NCI-H2196 treated with DMSO at 0.1 percent for 48 hours (cell line): ENCODE measurements around the gene LEMD1.
"Not testable (repeated sequence)": the region's sequence is repeated elsewhere in the genome, so short reads cannot be mapped to it uniquely, and the experiment has no call there.

Experiments used
- DNase-seq: peaks from one replicate; lab custom pipeline; 2025; ENCODE audit not compliant: unreplicated experiment; lab: John Stamatoyannopoulos, UW

LEMD1 gene

DNA sequence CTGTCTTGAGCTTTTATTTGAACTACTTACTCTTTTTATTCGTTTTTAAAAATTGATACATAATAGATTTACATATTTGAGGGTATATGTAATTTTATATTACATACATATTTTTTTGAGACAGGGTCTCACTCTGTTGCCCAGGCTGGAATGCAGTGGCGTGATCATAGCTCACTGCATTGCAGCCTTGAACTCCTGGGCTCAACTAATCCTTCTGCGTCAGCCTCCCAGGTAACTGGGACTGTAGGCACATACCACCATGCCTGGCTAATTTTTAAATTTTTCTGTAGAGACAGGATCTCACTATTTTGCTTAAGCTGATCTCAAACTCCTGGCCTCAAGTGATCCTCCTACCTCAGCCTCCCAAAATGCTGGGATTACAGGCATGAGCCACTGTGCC lies 38.9 kb downstream of the LEMD1 start:
- DNase-seq = not testable (repeated sequence)

DNA sequence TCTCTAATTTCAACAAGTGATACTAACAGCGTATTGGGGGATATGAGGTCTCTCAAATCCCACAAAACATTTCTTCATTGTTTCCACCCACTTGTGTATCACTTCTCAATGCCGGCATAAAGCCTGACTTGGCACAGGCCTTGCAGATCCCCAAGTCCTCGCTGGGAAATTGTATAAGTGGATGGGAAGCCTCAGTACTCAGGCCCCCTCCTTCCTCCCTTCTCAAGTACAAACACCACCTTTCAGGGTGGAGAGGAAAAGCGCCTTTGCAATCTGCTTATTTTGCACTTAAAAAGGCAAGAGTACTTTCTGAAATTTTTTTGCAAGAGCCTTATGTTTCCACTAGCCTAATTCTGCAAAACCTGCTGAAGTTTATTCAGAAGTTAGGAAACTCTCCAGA lies 39.3 kb downstream of the LEMD1 start:
- no peak for DNase-seq

DNA sequence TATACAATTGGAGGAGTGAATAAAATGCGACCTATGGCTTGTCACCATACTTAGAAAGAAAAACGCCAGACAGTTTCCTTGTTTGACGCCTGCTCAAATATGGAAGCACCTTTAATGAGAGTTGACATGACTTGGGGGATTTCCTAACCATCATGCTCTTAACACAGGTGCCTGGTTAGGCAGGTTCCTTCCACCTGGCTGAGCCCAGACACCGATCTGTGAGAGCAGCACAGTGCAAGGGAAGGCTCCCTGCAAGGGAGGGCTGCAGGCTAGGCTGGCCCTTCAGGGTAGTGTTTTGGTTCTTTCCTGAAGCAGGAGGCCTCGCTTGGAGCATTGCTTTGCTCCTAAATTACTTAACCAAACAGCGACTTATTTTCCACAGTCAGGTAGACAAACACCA lies 40.6 kb downstream of the LEMD1 start:
- DNase-seq = no peak

DNA sequence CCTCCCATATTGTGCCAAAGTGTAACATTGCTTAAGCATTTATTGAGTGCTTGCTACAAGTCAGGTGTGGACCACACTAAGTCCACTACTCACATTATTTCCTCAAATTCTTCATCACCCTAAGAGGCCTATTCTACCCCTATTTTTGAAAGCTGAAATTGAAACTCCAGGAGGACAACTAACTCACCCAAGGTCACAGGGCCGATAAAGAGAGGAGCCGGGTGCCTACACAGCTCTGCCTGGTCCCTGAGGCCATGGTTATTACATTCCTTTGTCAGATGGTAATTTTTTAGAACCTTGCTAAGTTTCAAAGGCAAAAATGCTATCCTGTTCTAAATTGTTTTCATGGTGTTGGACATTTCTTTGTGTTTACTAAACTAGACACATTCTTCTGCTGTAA lies 41.0 kb downstream of the LEMD1 start:
- no peak for DNase-seq

DNA sequence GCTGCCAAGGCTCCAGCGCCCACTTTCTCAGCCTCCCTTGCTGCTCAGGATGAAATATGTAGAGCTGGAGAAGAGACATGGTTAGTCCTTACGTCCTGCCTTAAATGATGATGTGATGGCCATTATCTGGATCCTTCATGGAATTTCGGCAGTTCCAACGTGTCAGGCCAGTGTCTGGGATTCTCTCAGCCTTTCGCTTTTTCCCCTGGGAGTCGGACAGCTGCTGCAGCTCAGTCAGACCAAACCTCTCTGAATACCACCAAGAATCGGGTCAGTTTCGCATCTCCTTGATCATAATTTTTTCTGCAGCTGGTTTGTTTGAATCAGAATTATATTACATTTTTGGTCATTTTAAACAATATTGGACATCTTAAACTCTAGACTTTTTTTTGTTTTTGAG lies 42.8 kb downstream of the LEMD1 start:
- DNase-seq = no peak

DNA sequence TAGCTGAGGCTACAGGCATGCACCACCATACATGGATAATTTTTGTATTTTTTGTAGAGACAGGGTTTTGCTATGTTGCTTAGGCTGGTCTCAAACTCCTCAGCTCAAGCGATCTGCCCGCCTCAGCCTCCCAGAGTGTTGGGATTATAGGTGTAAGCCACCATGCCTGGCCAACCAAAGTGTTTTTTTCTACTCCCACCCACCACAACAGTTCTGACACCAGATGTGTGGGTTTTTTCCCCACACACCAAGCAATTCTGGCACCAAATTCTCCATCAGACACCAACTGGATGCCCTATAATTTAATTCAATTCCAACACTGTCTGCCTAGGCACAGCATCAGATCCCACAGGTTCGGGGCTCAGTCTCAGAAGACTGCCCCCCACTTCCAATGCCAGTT lies 44.5 kb downstream of the LEMD1 start:
- no peak for DNase-seq

DNA sequence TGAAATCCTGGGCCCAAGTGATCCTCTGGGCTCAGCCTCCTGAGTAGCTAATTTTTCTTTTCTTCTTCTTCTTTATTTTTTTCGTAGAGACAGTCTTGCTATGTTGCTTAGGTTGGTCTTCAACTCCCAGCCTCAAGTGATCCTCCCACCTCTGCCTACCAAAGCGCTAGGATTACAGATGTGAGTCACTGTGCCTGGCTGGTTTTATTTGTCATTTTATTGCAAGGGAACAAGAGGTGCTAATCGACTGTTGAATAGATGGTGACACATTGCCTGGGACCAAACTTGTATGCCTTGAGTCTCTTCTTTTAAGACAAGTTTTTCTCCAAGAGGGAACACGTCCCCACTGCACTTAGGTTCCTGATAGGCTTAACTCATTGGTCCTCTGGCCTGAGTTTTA lies 45.1 kb downstream of the LEMD1 start:
- no peak for DNase-seq

DNA sequence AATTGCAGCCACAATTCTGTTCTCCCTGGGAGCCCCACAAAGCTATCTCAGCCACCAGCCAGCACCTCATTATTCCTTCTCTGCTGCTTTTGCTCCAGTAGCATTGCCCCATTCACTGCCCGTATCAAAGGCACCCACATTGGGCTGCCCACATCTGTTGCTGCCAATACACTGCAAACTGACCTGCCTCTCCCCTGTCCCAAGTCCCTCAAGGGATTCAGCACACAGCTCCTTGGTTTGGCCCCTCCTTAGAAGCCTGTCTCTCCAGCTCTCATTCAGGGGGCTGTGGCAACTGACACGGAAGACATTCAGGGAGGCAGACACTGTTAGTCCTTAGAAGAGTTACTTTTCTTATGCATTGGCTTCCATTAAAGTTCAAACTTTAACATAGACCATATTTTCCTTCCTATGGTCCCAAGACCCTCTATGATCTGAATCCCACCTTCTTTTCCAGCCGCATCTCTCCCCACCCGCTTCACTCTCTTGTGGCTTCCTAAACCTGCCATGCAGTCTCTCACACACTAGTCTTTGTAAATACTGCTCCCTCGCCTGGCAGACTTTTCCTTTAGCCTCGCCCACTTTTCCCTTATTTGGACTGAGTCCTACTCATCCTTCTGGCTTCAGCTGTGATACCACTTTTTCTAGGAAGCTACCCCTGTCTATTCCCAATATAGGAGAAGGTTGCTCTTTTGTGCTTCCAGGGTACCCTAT lies 45.9 kb downstream of the LEMD1 start:
- peak; percentile 34 for DNase-seq

DNA sequence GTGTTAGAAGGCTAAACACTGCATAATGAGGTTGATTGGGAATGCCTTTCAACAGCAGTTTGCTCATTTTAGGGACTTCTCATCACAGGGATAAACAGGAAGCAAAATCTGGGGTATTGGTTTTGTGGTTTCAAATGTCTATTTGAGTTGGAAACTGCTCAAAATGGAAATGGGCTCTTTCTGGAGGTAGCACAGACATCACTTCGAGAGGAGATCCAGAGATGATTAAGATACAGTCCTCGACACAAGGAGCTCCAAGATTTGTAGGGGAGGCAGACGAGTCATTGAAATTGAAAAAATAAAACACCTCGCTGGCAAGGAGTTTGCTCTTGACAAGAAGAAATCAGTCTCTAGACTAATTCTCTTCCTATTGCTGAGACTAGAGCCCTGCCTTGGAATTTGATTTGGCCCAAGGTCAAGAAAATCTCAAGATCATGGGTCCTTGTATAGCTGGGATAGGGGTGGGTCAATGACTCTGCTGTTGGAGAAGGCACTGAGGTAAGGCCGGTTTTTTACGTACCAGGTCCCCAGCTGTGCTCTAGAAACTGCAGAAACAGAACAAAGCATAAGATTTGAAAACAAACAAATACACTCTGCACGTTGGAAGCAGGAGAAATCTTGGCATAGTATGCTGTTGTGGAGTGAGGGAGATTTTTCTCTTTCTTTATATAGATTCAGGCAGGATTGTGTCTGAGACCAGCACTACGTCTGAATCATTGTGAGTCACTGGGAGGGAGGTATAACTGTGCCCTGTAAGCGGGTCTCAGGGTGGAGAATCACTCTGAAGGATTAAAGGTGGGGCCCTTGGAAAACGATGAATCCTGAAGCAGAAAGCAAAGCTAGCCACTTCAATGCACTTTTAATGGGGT lies 47.4 kb downstream of the LEMD1 start:
- no peak for DNase-seq

DNA sequence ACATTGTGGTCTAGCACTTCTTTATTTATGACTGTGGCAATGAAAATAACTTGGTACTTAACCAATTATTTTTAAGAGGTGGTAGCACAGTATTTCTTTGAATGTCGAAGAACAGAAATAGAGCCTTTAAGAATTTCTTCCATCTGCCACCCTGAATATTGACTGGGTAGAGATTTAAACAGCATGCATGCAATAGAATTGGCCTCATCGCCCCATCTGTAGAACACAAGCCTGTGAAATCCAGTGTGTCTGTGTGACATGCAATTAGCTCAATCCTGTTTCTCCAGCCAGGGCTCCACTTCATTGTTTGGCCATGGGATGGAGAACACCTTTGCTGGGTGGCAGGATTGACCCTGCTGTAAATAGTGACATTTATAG lies 48.1 kb downstream of the LEMD1 start:
- no peak for DNase-seq

DNA sequence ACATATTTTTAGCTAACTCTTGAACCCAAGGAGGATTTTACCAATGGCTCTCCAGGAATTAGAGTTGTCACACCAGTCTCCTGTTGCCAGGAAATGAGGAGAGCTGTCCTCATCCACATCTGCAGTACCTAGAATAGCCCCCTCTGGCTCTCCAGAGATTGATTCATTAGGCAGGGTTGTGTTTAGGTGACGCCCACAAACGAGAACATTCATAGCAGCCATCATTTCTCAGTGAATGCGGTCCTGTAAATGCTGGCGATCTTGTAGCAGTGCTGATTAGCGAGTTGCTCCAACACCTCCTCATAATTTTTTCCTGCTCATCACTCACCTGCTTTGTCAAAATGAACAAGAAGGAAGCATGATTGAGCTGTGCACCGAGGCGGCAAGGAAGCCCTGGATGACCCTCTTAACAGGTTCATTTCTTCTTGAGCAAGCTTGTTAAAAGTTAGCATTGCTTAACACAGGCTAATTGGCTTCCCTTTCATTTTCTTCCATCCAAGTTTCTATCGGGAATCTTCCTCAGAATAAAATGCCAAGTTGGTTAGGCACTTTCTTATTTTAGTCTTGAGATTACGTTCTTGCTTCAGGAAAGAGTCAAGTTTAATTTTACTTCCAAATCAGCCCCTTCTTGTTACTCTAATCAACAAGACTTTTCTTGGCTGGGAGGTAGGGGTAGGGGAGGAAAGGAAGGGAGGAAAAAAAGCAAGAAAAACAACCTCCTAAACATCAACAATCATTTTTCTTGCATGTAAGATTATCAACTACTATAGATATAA lies 48.6 kb downstream of the LEMD1 start:
- DNase-seq = no peak

DNA sequence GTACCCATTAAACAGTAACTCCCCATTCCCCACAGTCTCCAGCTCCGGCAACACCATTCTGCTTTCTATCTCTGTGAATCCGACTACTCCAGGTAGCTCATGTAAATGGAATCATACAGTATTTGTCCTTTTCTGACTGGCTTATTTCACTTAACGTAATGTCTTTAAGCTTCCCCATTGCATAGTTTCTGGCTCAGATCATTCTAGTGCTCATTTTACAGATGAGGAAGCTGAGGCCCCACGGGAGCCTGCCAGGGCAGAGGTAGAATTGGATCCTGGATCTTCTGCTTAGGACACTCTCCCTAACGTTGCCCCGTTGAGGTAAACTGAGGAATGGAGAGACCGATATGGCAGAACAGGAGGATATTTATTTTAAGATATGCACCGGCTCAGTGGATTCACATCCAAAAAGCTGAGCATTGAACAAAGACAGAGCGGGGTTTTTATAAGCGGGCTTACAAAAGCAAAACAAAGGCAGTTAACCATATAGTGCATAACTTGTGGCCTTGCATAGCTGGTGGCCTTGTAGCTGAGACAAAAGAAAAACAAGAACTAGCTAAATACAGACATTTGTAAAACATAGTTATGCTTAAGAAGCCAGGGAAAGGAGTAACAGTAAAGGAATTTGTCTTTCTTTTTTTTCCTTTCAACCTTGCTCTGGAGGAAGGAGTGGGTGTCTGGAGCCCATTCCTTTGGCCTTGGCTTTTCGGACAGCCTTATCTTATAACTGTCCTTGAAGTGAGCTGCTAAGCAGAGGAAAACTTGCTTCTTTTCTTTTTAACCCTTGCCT lies 49.8 kb downstream of the LEMD1 start:
- DNase-seq = no peak

DNA sequence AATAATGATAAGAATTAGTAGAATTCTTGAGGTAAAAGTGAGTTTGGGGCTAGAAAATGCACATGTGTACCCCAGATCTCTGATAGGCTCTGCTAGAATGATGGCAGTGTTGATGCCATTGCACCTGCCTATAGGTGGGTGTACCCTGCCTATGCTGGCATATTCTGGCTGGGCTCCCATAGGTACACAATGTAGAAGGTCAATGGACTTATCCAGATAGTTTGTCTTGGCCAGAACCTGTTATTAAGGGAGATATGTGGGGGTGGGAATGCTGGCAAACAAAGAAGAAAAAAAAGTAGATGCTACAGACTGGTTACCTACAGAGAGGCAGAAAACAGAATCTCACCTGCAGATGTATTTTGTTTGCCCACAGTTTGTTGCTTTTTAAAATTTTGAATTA lies 51.1 kb downstream of the LEMD1 start:
- DNase-seq = peak; percentile 46

DNA sequence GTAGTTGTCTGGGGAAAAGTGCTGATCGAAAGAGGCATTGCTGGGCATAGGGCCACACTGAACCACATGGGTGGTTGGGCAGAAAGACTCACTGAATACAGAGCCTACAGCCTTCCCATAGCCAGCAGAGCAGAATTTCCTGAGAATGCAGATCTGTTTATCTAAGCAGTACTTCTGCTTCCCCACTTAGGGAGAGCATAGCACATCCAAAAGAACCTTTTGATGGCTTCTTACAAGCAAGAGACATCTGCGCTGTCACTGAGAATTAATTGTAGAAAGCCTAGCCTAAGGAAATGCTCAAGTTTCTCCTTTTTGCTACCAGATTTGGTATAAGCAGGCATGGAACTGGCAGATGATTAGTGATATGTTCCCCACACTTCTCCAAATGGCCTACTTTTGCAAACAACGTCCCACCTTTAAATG lies 52.1 kb downstream of the LEMD1 start:
- no peak for DNase-seq

DNA sequence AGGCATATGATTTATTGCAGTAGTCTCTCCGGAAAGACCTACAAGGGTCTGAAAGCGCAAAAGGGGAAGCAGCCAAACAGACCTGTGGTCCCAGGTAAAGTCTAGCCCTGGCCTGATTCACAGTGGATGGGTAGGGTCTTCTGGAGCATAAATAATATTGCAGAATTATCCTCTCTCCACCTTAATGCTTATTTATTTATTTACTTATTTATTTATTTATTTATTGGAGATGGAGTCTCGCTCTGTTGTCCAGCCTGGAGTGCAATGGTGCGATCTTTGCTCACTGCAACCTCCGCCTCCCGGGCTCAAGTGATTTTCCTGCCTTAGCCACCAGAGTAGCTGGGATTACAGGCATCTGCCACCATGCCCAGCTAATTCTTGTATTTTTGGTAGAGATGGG lies 53.4 kb downstream of the LEMD1 start:
- DNase-seq = no peak

DNA sequence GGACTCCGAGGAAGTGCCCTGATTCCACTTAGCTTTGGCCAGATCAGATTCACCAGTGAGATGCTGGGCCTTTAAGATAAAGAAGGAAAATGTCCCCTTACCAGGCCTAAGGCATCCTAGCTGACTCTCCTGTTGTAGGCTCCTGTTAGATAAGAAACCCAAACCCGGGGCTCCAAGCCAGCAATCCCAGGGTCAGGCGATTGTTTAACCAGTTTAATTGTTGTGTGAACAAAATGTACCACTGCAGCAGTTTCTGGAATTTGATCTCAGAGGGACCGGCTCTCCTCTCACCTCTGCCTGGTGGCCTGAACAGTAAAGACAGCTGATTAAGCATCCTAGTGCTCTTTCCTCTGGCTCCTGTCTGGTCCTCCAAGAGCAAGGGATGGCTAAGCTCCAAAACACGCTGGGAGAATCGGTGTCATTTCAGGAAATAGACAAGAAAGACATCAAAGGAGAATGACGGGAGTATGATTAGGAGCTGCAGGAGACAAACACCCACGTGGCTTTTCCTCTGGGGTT lies 55.9 kb downstream of the LEMD1 start:
- peak; percentile 83 for DNase-seq

DNA sequence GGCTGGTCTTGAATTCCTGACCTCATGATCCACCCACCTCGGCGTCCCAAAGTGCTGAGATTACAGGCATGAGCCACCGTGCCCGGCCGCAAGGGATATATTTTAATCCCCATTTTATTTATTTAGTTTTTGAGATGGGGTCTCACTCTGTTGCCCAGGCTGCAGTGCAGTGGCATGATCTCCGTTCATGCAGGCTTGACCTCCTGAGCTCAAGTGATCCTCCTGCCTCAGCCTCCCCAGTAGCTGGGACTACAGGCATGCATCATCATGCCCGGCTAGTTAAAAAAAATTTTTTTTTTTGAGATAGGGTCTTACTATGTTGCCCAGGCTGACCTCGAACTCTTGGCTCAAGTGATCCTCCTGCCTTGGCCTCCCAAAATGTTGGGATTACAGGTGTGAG lies 56.8 kb downstream of the LEMD1 start:
- DNase-seq = not testable (repeated sequence)

DNA sequence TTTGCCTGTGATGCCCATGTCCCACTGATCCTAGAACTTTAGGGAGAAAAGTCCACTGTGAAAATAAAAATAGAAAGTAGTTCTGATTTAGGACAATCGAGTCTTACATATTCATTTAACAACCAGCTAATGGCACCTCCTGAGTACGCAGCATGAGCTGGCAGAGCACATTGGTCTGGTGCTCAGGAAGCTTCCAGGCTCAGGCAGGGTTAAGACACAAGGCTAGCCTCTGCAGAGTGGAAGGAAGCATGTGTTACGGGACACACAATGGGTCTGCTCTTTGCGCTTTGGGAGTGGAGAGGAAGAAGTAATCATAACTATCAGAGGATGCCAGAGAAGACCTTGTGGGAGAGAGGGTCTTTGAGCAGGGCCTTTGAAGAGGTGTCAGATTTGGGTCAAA lies 61.0 kb downstream of the LEMD1 start:
- no peak for DNase-seq

DNA sequence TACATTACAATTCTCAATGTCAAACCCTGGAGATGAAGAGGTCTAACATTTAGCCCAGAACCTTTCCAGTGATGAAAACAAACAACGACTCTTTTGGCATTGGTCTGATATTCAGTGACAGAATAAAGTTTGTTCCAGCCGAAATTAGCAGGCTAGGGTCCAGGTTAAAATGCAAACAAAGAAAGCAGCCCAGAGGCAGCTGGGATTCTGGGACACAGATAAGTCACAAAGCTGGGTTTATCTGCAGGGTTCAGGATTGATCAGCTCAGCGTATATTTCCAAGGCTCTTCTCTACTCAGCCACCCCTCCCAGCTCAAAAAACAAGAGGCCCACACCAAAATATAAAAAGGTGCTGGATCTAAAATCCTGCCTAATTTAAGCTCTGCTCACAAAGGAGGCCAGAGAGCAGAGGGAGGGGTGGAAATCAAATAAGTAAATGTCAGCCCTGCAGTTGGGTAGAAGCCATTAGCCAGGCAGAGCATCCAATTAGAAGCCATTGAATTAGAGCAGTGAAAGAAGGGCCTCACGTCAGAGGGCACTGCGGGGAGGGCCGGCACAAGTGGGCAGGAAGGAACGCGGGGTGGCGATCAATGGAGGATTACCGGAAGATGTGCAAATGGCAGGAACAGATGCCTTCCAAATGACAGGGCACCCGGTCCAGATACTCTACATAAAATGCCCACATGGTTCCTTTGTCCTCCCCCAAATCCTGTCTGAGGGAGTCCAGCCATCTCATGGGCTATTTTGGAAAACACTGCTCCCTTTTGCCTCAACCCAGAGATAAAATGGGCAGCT lies 61.9 kb downstream of the LEMD1 start:
- no peak for DNase-seq

DNA sequence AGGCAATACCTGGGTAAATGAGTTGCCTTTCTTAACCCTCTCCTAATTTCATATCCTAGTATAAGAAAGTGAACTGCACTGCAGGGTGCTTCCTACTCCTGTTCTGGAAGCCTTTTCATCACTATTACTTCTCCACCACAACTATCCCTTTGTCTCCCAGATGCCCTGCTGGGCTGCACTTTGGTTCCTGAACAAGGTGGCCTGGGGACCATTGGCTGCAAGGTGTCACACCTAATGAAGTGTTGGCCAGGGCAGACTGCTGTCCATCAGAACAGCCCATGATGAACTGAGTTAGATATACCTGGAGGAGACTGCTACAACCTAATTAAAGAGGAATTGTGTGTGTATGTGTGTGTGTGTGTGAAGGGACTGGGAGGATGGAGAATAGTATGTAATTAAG lies 63.3 kb downstream of the LEMD1 start:
- DNase-seq = no peak
